Ascending aorta (tissue), 2 donors: ENCODE measurements around the gene LDLRAP1. TPM values are rescaled to one million over a fixed set of nuclear protein-coding genes. Genes with fewer than 3 reads are reported as not detected.
A peak's percentile ranks its signal among the peaks of the same experiment; 100 is the strongest.

ENCODE experiments used
- DNase-seq, 2 donors: peaks; one replicate each; pipeline ENCODE4 v3.0.0-alpha.2; 2019; ENCODE audit warnings: low spot score in 2 of 2
- H3K27ac ChIP-seq, 2 donors: fragments of 200-600 bp; sonication (generic); one replicate each; pipeline ENCODE4 v1.5.1; 2016 to 2017; ENCODE audit warnings: mild to moderate bottlenecking in 1 of 2
- H3K27me3 ChIP-seq: fragments of 200-600 bp; sonication (generic); one replicate; pipeline ENCODE4 v1.5.1; 2017
- H3K36me3 ChIP-seq, 2 donors: fragments of 200-600 bp; sonication (generic); one replicate each; pipeline ENCODE4 v1.5.1; 2016
- H3K4me1 ChIP-seq, 2 donors: fragments of 200-600 bp; sonication (generic); one replicate each; pipeline ENCODE4 v1.5.1; 2016 to 2017; ENCODE audit warnings: mild to moderate bottlenecking in 1 of 2
- H3K4me3 ChIP-seq, 2 donors: fragments of 200-600 bp; sonication (generic); one replicate each; pipeline ENCODE4 v1.5.1; 2016 to 2017; ENCODE audit warnings: mild to moderate bottlenecking in 1 of 2
- H3K9me3 ChIP-seq, 2 donors: fragments of 200-600 bp; sonication (generic); one replicate each; pipeline ENCODE4 v1.5.1; 2016
- CTCF ChIP-seq, 3 experiments: fragments of 200-600 bp in 2 of 3; fragments of 450-650 bp in 1 of 3; sonication (generic) in 2 of 3; IDR thresholded peaks; one replicate each; pipeline ENCODE4 v1.5.1; 2016 to 2019; ENCODE audit warnings: antibody characterized with exemption in 3 of 3, mild to moderate bottlenecking in 1 of 3, moderate library complexity in 1 of 3
- intact Hi-C: fragments of 100-400 bp; cut with DNase I; formaldehyde crosslinking; loops from one replicate; pipeline ENCODE4 v1.15.1; 2023
- total RNA-seq: library from RNA; depleted of rRNA; stranded (reverse); fragments of >200 nt; gene quantifications from one replicate; pipeline ENCODE4 v1.1.0, GENCODE V29; 2016

Gene LDLRAP1
- total RNA-seq, 1 donor from 2014 or later: 75.4 TPM

- no peak overlapping the region for H3K4me3 ChIP-seq
- TF ChIP-seq CTCF (IDR thresholded peaks at IDR 0.05): peak; percentile 42 to 78 (median 66)
- H3K4me1 ChIP-seq: peaks cover 0 to 24% of the 10 kb centered on the region in 2 donors
- H3K36me3 ChIP-seq: no peaks in the 10 kb centered on the region
- H3K9me3 ChIP-seq: no peaks in the 10 kb centered on the region
- no peak for DNase-seq
- H3K27ac ChIP-seq: no peak overlapping the region
- intact Hi-C loops: loop anchor here (1.0 kb wide), 1 partner anchor 17 kb away; no protein-coding TSS in a partner anchor
- no peaks in the 10 kb centered on the region for H3K27me3 ChIP-seq
Observed at GRCh38 chr1:25572708-25573590, 29.5 kb downstream of the LDLRAP1 start.

GRCh38 chr1:25573591-25573930, 30.2 kb downstream of the LDLRAP1 start:
- no peaks in the 10 kb centered on the region for H3K27me3 ChIP-seq
- intact Hi-C loops: no loop called here

GRCh38 chr1:25573961-25574360, 30.6 kb downstream of the LDLRAP1 start:
- no peak for TF ChIP-seq CTCF (IDR thresholded peaks at IDR 0.05)
- intact Hi-C loops: no loop called here
- no peaks in the 10 kb centered on the region for H3K27me3 ChIP-seq

More at GRCh38 chr1:25573591-25573930, 30.2 kb downstream of the LDLRAP1 start:
- H3K27ac ChIP-seq: no peak overlapping the region
- peaks cover 0 to 18% of the 10 kb centered on the region in 2 donors for H3K4me1 ChIP-seq
- no peaks in the 10 kb centered on the region for H3K9me3 ChIP-seq
- DNase-seq: no peak
- H3K36me3 ChIP-seq: no peaks in the 10 kb centered on the region
- no peak overlapping the region for H3K4me3 ChIP-seq
- no peak for TF ChIP-seq CTCF (IDR thresholded peaks at IDR 0.05)

GRCh38 chr1:25575191-25575590, 31.8 kb downstream of the LDLRAP1 start:
- Histone ChIP-seq H3K4me1 (peaks cover 0 to 24% of the 10 kb centered on the region in 2 donors), H3K9me3 (no peaks in the 10 kb centered on the region), H3K4me3 (no peak overlapping the region), H3K27ac (no peak overlapping the region), H3K36me3 (no peaks in the 10 kb centered on the region), H3K27me3 (no peaks in the 10 kb centered on the region)
- no peak for TF ChIP-seq CTCF (IDR thresholded peaks at IDR 0.05)
- DNase-seq: no peak
- intact Hi-C loops: no loop called here

More at GRCh38 chr1:25573961-25574360, 30.6 kb downstream of the LDLRAP1 start:
- Histone ChIP-seq H3K27ac (no peak overlapping the region), H3K4me3 (no peak overlapping the region), H3K36me3 (no peaks in the 10 kb centered on the region), H3K9me3 (no peaks in the 10 kb centered on the region), H3K4me1 (peaks cover 0 to 17% of the 10 kb centered on the region in 2 donors)
- DNase-seq: no peak

GRCh38 chr1:25576459-25577133, 33.2 kb downstream of the LDLRAP1 start:
- H3K36me3 ChIP-seq: no peaks in the 10 kb centered on the region
- no peak overlapping the region for H3K27ac ChIP-seq
- intact Hi-C loops: no loop called here
- peaks cover 0 to 31% of the 10 kb centered on the region in 2 donors for H3K4me1 ChIP-seq
- no peaks in the 10 kb centered on the region for H3K27me3 ChIP-seq
- no peak overlapping the region for H3K4me3 ChIP-seq
- no peaks in the 10 kb centered on the region for H3K9me3 ChIP-seq
- no peak for DNase-seq
- no peak for TF ChIP-seq CTCF (IDR thresholded peaks at IDR 0.05)
